Fibroblast of the aortic adventitia (primary cell): ENCODE results near the gene TXNRD2. TPM values are rescaled to one million over a fixed set of nuclear protein-coding genes. Genes with fewer than 3 reads are reported as not detected.

Source experiments
- DNase-seq: peaks from one replicate; pipeline ENCODE4 v3.0.0-alpha.2; 2010; ENCODE audit warnings: low read depth
- H3K4me3 ChIP-seq: 2 replicates; pipeline ENCODE4 v1.5.1; 2011; ENCODE audit warnings: low read depth, mild to moderate bottlenecking, control low read depth, low read length, moderate library complexity
- total RNA-seq: library from RNA; depleted of rRNA; stranded (reverse); fragments of >200 nt; gene quantifications from 2 replicates; pipeline ENCODE4 v1.2.3, GENCODE V29; 2012; ENCODE audit warnings: low replicate concordance
- TF ChIP-seq, protein P1 (sequence below): IDR thresholded peaks from 2 replicates; pipeline ENCODE4 v1.5.1; 2011; ENCODE audit warnings: mild to moderate bottlenecking, low read length, control low read depth, inconsistent platforms; ENCODE audit not compliant: insufficient read depth

TXNRD2 gene
- total RNA-seq, 1 donor: 16.4 TPM

DNA sequence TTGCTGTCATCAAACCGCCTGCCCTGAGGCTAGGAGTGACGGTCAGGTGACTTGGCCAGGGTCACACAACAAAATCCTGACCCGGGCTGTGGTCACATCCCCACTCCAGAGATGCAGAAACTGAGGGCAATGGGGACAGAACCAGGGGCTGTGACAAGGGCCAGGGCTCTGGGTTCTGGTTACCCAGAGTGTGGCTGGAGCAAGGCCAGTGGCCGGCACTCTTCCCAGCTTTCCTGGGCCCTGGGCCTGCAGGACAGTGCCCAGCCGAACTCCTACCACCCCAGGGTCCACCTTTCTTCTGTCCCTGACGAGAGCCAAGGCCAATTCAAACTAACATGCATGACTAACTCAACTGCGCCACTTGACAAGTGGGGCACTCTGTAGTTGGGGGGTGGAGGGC is 39.1 kb upstream of the TXNRD2 start:
- DNase-seq: no peak
- no peak overlapping the region for H3K4me3 ChIP-seq
- TF ChIP-seq, protein P1, sequence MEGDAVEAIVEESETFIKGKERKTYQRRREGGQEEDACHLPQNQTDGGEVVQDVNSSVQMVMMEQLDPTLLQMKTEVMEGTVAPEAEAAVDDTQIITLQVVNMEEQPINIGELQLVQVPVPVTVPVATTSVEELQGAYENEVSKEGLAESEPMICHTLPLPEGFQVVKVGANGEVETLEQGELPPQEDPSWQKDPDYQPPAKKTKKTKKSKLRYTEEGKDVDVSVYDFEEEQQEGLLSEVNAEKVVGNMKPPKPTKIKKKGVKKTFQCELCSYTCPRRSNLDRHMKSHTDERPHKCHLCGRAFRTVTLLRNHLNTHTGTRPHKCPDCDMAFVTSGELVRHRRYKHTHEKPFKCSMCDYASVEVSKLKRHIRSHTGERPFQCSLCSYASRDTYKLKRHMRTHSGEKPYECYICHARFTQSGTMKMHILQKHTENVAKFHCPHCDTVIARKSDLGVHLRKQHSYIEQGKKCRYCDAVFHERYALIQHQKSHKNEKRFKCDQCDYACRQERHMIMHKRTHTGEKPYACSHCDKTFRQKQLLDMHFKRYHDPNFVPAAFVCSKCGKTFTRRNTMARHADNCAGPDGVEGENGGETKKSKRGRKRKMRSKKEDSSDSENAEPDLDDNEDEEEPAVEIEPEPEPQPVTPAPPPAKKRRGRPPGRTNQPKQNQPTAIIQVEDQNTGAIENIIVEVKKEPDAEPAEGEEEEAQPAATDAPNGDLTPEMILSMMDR: no peak

DNA sequence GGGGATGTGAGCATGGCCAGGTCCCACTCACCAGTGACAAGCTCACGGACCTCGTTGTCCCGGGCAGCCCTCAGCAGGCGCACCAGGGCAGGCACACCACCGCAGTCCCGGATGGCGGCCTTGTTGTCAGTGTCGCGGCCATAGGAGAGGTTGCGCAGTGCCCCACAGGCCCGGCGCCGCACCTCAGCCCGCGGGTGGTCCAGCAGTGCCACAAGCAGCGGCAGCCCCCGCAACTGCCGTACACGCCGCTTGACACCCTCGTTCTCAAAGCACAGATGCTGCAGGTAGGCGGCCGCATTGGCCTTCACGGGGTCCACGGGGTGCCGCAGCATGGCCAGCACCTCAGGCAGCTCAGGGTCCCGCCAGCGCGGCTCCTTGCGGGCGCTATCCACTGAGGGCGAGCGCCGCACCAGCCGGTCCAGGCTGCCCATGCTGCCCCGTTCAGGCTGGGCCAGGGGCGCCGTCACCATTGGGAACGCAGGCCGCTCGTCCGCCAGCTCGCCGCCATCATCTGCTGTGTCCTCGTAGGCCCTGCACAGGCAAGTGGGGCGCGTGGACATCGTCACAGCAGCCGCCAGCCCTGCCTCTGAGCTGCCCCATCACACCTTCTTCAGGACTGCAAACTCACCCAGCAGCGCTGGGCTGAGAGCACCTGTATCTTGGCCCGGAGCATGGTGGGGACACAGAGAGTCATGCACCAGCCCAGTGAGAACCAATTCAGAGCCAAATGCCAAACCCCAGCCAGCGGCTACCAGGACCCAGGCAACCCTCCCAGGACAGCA is 38.3 kb upstream of the TXNRD2 start:
- DNase-seq: no peak
- TF ChIP-seq, protein P1: no peak
- H3K4me3 ChIP-seq: no peak overlapping the region

DNA sequence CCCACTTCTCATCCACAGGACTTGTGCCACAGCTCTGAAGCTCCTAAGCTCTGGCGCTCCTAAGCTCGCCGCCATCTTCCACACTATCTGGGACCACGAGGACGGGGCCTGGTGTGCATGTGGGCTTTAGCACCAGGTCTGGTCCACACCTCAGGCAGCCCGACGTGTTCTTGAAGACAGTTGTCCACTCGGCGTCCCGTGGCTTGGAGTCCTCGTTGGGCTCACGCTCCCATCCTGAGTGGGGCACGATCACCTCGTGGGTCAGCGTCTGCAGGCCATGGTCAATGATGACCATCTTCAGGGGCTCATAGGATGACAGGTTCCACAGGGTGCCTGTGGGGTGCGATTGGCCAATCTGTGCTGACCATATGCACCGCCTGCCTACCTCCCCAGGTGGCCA is 37.1 kb upstream of the TXNRD2 start:
- no peak for DNase-seq
- H3K4me3 ChIP-seq: no peak overlapping the region
- TF ChIP-seq, protein P1: no peak

DNA sequence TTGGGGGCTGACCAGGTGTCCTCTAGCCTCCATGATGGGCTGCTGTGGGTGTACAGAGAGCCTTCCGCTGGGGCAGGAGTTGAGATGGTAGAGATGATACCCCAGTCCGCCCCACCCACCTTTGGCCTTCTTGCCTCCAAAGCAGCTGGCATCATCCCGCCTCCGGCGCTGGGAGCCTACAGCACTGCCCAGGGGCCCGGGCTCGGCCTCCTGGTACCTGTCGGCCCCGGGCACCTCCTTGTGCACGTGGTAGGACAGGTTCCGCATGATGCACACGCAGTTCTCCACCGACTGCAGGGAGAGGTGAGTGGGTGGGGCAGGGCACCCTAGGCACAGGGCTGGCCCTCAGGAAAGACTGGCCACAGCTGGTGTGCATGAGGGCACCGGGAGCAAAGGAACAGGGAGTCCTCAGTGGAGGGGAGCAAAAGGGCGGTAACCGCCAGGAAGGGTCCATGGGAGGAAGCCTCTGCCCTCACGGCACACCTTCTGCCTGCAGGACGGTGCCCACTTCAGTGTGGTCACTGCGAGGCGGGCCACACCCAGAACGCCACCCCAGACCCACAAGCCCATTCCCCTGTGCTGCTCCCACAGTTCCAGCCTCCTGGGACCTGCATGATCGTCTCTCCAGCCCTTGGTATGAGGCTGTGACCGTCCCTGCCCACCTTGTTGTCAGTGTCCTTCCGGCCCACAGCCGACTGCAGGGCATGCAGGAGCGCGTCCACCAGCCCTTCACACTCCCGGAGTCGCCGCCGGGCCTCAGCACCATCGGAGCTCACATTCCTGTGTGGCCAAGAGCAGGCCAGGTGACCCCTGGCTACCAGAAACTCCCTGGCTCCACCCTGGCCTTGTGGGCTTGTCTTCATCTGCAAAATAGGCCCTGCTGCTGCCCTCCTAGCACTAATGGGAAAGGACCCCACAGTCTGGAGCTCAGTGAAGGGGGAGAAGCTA is 36.0 kb upstream of the TXNRD2 start:
- no peak overlapping the region for H3K4me3 ChIP-seq
- DNase-seq: no peak
- TF ChIP-seq, protein P1: no peak

DNA sequence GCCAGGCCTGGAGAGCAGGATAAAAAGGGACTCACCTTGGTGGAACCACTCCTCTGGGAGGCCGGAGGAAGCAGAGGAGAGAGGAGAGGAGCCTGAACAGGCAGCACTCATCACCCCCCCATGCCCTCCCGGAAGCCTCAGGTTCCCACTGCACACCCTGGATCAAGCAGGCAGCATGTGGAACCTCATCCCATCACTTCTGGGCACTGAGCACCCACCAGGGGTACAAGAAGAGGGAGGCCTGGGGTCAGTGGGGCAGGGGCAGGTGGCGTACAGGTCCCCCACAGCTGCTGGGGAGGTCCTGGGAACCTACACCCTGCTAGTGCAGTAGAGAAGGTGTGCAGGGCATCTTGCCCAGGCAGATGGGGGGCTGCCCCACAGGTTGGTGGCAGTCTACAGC is 35.1 kb upstream of the TXNRD2 start:
- H3K4me3 ChIP-seq: no peak overlapping the region
- TF ChIP-seq, protein P1: no peak
- DNase-seq: no peak

DNA sequence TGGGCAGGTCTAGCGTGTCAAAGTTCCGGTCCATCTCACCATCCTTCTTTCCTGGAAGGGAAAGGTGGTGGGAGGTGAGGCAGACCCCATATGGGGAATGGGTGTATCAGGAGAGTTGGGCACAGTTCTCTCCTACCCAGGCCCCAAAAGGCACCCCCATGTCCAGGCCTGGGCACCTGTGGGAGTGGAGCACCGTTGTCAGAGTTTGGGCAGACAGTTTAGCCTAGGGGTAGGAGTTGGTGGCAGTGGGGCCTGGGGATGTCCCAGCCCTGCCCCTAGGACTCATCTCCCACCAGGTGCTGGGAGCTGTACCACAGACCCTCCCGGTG is 34.1 kb upstream of the TXNRD2 start:
- H3K4me3 ChIP-seq: no peak overlapping the region
- TF ChIP-seq, protein P1: no peak
- DNase-seq: no peak
